Breast epithelium (tissue), 3 donors: Measurements from ENCODE around the gene ERGIC3.

Source experiments
- POLR2A ChIP-seq: fragments of 450-650 bp; IDR thresholded peaks from one replicate; pipeline ENCODE4 v1.6.1; 2016; ENCODE audit warnings: antibody characterized with exemption, mild to moderate bottlenecking, moderate library complexity
- TF ChIP-seq, protein P1 (sequence below), 3 donors: fragments of 450-650 bp; IDR thresholded peaks; one replicate each; pipeline ENCODE4 v1.5.1; 2016 to 2017; ENCODE audit warnings: antibody characterized with exemption in 3 of 3, mild to moderate bottlenecking in 3 of 3, moderate library complexity in 3 of 3

DNA sequence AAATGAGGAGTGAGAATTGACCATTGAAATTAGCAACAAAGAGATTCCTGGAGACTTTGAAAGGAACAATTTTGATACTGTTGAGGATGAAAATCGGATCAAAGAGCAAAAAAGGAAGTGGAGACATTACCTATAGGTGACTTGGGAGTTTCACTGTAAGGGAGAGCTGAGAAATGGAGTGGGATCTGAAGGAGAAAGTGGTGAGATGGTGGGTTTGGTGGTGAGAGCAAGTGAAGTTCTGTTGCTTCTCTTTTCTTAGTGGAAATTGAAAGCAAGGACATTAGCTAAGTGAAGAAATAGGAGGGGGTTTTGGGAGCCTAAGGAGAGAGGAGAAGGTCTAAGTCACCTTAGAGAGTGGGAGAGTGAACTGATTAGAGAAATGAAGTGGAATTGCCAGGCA is 4.2 kb downstream of the ERGIC3 start:
- TF ChIP-seq, protein P1, sequence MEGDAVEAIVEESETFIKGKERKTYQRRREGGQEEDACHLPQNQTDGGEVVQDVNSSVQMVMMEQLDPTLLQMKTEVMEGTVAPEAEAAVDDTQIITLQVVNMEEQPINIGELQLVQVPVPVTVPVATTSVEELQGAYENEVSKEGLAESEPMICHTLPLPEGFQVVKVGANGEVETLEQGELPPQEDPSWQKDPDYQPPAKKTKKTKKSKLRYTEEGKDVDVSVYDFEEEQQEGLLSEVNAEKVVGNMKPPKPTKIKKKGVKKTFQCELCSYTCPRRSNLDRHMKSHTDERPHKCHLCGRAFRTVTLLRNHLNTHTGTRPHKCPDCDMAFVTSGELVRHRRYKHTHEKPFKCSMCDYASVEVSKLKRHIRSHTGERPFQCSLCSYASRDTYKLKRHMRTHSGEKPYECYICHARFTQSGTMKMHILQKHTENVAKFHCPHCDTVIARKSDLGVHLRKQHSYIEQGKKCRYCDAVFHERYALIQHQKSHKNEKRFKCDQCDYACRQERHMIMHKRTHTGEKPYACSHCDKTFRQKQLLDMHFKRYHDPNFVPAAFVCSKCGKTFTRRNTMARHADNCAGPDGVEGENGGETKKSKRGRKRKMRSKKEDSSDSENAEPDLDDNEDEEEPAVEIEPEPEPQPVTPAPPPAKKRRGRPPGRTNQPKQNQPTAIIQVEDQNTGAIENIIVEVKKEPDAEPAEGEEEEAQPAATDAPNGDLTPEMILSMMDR (IDR thresholded peaks at IDR 0.05): no peak
- no peak for TF ChIP-seq POLR2A
